HG03064 (cell line): ENCODE measurements around the gene SGCG.
A peak's percentile ranks its signal among the peaks of the same experiment; 100 is the strongest.
"Not testable (repeated sequence)": the region's sequence is repeated elsewhere in the genome, so short reads cannot be mapped to it uniquely, and the experiment has no call there.

ENCODE experiments used
- ATAC-seq: cut with Tn5 transposase; IDR thresholded peaks from one replicate; pipeline ENCODE4 v1.9.1; 2021; ENCODE audit warnings: low read depth; ENCODE audit not compliant: unreplicated experiment

The SGCG gene

DNA sequence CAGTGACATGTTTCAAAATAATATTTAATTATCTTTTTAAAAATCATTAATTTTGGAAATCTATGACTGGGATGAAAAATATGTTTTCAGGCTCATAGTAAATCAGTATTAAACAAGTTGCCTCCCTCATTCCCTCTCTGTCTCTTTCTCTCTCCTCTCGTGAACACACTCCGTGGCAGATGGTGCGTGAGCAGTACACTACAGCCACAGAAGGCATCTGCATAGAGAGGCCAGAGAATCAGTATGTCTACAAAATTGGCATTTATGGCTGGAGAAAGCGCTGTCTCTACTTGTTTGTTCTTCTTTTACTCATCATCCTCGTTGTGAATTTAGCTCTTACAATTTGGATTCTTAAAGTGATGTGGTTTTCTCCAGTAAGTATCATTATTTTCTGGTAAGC is 22.7 kb downstream of the SGCG start:
- ATAC-seq = no peak

DNA sequence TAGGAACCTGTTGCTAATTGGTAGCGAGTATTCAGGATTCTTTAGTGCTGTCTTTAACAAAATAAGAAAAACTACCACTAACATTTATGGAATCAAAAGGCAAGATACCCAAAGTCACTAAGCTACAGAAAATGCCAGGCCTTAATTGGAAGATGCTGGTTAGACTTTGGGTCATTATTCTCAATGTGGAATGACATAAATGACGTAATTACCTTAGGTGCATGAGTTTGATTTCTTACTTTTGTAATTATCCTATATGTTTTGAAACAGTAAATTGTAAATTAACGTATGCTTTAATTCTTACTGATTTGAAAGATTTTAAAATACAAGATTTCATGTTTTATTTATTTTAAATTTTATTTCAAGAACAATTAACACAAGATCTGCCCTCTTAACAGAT is 25.0 kb downstream of the SGCG start:
- no peak for ATAC-seq

DNA sequence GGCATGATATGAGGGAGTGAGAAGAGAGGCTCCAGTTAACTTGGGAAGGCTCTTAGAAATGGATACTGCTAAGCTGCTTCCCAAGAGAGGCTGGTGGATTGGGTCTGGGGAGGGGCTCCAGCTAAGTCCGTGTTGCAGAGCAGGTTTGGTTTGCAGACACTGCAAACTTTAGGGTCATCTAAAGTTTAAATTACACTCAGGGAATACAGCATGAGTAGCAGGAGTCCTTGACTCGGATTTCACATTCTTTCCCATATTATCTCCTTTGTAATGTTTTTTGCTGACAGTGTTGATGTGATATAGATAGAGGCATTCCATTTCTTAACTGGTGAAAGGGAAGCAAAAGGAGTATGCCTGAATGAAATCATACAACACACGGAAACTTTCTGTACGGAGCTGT is 31.9 kb downstream of the SGCG start:
- no peak for ATAC-seq

DNA sequence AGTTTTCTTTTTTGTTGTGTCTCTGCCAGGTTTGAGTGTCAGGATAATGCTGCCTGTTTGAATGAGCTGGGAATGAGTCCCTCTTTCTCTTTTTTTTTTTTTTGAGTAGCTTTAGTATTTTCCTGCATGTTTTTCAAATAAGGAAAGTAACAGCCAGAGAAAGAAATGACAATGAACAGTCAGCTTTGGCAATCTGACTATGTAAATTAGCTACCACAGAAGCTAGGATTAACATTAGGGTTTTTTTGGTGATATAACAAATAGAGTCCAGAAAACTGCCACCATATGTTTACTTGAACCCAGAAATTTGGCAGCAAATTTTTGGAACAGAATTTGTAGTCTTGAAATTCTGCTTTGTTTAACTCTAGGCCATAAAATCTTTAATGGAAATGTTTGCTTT is 50.5 kb downstream of the SGCG start:
- no peak for ATAC-seq

DNA sequence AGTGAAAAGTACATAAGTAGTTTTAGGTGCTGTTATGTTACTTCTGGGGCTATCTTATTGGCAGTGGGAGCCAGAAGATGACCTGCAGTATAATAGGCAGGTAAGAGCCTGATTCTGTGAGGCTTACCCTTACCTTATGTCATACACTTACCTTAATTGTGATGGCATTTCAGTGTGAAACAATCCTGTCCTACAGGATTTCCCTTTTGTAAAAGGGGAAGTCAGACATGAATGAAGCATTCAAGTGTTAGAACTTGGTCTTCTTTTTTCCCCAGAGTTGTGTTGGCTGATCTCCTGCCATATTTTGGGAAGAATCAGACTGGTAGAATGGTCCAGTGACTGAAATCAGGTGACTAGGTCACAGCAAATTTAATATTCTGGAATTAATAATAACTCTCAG is 55.2 kb downstream of the SGCG start:
- ATAC-seq = no peak

DNA sequence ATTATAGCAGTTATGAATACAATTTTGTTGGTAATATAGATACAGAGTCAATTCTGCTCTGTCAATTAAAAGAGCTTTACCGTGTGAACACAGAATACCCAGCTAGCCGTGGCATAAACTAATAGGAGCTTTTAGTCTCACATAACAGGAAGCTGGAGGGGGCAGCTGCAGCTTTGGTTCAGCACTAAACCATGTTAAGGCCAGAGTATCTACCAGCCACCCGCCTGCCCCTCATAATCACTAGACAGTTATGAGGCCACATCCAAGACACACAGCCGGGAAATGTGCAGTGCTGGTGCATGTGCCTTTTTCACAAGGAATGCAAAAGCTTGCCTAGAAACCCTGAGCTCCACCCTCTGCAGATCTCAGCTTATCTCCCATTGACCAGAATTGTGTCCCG is 62.3 kb downstream of the SGCG start:
- no peak for ATAC-seq

DNA sequence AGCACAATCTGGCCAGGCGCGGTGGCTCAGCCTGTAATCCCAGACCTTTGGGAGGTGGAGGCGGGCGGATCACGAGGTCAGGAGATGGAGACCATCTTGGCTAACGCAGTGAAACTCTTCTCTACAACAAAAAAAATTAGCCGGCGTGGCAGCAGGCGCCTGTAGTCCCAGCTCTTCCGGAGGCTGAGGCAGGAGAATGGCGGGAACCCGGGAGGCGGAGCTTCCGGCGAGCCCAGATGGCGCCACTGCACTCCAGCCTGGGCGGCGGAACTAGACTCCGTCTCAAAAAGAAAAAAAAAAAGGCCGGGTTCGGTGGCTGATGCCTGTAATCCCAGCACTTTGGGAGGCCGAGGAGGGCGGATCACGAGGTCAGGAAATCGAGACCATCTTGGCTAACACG is 67.6 kb downstream of the SGCG start:
- ATAC-seq = not testable (repeated sequence)

DNA sequence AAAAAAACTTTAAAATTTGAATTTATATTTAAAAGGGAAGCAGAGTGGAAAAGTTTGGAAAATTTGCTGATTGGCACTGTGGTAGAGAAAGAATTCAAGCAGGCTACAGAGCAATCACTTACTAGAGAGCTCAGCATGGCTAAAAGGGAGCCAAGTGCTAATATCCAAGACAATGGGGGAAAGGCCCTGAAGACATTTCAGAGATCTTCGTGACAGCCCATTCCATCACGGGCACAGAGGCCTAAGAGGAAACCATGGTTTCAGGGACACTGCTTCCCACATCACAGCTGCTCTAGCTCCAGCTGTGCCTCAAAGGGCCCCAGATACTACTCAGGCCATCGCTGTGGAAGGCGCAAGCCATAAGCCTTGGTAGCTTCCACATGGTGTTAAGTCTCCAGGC is 73.7 kb downstream of the SGCG start:
- ATAC-seq = no peak

DNA sequence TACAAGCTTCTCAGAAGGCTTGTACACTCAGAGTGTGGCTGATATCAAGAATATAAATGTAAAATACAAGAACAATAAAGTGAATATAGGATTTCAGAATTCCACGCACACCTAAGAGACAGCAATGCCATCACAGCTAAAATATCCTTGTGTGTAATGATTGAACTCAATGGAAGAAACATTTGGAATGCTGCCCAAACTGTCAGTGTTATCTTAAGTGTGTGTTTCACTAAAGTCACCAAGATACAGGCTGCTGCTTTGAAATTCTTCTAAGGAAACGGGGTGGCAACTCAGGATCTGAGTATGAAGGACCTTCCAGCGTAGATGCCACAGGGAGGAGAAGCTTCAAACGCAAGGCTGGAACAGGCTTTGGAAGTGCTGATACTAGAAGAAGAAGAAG is 86.8 kb downstream of the SGCG start:
- no peak for ATAC-seq

DNA sequence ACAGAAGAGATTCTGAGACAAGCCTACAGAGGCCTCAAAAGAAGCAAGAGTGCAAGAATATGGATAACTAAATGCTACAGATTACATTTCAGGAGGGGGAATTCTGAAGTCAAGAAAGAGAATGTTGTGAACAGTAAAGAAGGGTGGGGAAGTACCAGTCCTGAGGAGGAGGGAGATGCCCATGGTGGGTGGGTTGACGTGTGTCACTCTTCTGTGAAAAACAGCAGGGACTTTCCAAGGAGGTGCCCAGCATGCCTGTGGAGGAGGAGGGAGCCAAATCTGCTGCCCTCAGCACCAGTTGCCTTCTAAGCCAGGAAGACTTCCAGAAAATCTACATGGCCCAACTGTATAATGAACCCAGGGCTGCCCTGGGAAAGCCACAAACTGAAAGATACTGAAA is 87.7 kb downstream of the SGCG start:
- peak; percentile 78 for ATAC-seq

DNA sequence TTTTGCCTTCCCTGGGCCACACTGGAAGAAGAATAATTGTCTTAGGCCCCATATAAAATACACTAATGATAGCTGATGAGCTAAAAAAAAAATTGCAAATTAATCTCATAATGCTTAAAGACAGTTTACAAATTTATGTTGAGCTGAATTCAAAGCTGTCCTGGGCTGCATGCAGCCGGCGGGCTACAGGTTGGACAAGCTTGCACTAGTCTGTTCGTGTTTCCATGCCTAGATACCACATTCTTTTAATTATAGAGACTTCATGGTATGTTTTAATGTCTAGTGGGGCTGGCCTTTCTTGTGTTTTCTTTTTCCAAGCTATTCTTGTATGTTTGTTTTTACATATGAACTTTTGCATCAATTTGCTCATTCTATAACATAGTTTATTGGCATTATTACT is 90.6 kb downstream of the SGCG start:
- ATAC-seq = no peak

DNA sequence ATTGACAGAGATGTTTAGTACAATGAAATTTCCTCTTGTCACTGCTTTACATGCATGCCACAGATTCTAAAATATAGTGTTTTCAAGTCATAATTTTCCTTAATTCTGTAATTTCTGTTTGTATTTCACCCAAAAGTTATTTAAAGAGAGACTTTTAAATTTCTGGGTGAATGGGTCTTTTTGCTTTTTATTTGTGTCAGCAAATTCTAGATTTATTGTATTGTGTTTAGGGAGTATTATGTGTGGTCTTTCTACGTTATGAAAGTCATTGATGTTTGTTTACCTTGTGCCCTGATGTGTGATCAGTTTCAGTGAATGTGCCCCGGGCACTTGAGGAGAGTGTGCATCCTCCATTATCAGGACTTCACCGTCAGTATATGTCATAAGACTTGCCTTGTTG is 92.7 kb downstream of the SGCG start:
- no peak for ATAC-seq

DNA sequence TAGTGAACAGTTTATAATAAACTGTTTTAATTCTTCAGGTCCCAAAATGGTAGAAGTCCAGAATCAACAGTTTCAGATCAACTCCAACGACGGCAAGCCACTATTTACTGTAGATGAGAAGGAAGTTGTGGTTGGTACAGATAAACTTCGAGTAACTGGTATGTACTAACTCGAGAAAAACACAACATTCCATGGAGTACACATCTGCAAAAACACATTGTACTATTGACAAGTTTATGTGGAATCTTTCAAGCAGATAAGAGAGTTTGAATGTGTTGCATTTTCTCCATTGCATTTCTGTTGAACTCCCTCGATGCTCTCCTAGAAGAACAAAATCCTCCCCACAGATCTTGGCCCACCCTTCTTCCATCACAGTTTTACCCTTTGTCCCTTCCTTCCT is 98.5 kb downstream of the SGCG start:
- ATAC-seq = no peak

DNA sequence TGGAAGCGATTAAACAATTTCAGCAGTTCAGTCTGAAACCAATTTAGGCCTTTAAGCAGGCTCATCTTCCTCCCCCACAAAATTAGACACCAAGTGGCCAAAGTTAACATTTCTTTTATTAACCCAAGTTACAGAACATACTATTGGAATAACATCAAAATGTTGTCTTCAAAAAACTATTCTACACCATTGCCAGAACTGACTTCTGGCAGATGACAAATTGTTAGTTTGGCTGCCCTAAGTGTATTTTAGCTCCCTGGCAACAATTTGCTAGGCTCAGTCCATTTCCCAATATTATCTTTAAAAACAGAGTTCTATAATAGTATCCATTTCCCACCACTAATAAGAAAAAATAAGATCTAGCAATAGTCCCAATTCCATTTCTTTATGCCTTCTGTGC is 107.8 kb downstream of the SGCG start:
- no peak for ATAC-seq

DNA sequence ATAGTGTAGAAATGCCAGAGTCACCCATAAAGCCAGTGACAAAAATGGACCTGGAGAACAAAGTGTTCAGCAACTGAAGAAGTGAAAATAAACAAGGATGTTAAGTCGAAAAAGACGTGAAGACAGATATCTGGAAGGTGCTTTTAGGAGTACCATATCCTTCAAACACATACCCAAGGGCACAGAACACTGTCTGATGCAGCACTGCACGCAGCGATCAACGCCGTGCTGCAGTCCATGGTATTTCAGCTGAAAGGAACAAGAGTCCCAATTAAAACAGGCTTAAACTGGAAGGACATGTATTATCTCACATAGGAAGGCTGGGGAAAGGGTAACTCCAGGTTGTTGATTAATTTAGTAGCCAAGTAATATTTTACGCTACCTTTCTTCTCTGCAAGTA is 108.2 kb downstream of the SGCG start:
- ATAC-seq = no peak

DNA sequence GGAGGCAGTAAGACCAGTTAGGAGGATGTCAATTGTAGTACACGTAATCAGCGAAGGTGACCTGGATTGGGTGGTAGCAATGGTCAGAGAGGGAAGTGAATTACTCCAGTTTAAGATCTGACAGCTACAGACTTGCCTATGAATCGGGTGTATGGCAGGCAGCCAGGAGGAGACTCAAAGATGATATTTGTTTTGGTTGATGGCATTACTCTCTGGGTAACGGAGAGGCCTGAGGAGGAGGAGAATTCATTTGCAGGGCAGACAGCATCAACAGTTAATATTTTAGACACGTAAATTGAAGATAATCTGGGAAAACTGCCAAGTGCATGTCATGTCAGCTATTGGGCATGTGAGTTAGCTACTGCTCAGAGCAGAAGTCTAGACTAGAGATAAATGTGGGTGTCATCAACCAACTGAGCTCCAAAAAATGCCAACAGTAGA is 109.2 kb downstream of the SGCG start:
- ATAC-seq = no peak

DNA sequence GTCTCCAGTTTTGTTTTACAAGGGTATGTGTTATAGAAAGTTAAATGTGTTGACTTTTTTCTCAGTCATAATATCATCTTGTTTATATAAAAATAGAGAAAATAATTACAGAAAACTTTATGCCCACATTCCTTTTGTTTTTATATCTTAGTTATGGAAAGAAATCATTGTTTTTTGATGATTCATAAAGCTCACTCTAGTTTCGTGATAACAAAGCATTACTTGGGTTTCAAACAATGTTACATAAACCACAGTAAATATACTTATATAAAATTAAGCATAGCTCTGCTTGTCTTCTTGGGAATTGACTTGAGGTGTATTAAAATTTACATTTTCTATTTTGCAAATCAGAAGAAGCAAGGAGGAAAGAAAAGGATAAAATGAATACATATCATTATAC is 111.8 kb downstream of the SGCG start:
- no peak for ATAC-seq

DNA sequence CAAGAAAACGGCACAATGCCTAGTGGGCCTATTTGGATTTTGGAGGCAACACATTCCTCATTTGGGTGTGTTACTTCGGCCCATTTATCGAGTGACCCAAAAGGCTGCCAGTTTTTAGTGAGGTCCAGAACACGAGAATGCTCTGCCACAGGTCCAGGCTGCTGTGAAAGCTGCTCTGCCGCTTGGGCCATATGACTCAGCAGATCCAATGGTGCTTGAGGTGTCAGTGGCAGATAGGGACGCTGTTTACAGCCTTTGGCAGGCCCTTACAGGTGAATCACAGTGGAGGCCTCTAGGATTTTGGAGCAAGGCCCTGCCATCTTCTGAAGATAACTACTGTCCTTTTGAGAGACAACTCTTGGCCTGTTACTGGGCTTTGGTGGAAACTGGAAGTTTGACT is 134.1 kb downstream of the SGCG start:
- not testable (repeated sequence) for ATAC-seq

DNA sequence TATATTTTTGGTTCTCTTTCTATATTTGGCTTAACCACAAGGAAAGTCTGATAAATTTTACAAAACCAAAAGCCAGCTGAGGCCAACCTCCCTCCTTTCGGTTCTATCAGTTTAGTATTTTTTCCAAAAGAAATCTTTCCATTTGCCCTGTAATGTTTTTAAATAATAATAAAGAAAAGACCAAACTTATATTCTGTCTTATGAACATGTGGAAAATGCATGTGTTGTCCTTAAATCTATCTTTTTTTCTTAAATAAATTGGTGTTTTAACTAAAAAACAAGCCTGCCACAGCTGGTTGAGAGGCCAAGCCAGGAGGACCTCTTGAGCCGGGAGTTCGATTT is 139.1 kb downstream of the SGCG start:
- no peak for ATAC-seq

DNA sequence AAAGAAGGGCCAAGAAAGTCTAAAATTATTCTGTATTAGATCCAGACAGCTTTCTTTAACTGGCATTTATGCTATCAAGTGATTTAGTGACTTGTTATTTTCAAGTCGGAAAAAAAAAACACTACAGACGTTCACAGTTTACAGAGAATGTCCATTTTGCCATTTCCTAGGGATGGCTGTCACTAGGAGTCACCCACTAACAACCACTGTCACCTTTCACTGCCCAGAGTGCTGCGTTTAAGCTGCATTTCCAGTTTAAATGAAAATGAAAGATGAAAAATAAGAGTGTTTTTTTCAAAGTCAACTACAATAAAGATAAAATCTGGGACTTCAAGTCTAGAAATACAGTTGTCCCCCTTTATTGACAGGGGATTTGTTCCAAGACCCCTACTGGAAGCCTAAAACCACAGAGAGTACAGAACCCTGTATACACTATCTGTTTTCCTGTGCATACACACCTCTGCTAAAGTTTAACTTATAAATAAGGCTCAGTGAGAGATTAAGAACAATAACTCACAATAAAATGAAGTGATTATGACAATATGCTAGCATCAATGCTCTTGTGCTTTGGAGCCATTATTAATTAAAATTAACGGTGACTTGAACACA is 140.3 kb downstream of the SGCG start:
- peak; percentile 22 for ATAC-seq

DNA sequence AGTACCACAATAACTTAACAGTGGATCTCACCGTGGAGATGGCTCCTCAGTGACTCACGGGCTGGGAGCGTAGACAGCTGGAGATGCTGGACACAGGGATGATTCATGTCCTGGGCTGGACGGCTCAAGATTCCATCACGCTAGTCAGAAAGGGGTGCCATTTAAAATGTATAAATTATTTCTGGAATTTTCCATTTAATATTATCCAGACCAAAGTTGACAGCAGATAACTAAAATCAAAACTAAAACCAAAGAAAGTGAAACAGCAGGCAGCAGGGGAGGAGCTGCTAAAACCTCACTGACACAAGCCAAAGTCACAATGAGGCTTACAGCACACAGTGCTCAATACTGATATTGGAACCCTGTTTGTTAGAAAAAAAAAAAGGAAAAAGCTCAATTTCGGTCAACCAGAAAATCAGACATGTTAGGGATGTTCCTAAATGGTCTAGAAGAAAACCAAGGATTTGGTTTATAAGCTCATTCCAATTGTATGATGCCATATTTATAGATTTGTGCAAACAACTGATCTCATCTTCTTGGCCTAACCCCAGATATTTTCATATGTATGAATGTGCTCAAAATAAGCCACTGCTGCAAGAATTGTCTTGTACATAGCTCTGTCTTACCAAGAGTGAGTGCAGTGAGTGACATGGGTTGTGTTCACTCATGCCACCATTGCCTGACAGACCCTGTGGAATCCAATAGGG is 140.9 kb downstream of the SGCG start:
- peak; percentile 74 for ATAC-seq
